AG04449 (cell line): Measurements from ENCODE around the gene GREM1.

ENCODE experiments used
- CTCF ChIA-PET: fragments of 350-600 bp; formaldehyde crosslinking; extraction: SDS; loops from one replicate; lab custom pipeline; 2021; ENCODE audit warnings: antibody characterized with exemption; lab: Yijun Ruan, JAX
- POLR2A ChIA-PET: fragments of 400-600, 350-600 bp; formaldehyde crosslinking; extraction: SDS; loops from one replicate; lab custom pipeline; 2020; ENCODE audit warnings: antibody characterized with exemption, inconsistent platforms; lab: Yijun Ruan, JAX
- DNase-seq: peaks from one replicate; pipeline ENCODE4 v3.0.0-alpha.2; 2010; ENCODE audit warnings: low read depth, low spot score
- H3K4me3 ChIP-seq: 2 replicates; pipeline ENCODE4 v1.5.1; 2011; ENCODE audit warnings: low read depth, mild to moderate bottlenecking, control low read depth, low read length
- CTCF ChIP-seq: IDR thresholded peaks from one replicate; pipeline ENCODE4 v1.5.1; 2011; ENCODE audit warnings: mild to moderate bottlenecking, moderate library complexity, low read length, control low read depth, inconsistent platforms; ENCODE audit not compliant: insufficient read depth; ENCODE audit errors: missing control alignments

Gene GREM1

GRCh38 chr15:32718821-32719716 lies 1.3 kb downstream of the GREM1 start:
- ChIA-PET CTCF (interaction anchor here (1.3 to 1.8 kb wide), 2 partner anchors 56 to 70 kb away, joined by 3 to 8 read pairs; no protein-coding TSS in a partner anchor), POLR2A (interaction anchor here (0.6 to 5.6 kb wide), 12 partner anchors 10 to 150 kb away, joined by 3 to 24 read pairs (median 4); no protein-coding TSS in a partner anchor)
- peak overlapping the region; percentile 93 for H3K4me3 ChIP-seq
- DNase-seq: no peak
- no peak for TF ChIP-seq CTCF

GRCh38 chr15:32721596-32721995 lies 3.8 kb downstream of the GREM1 start:
- DNase-seq: no peak
- ChIA-PET CTCF (interaction anchor here (1.1 to 3.5 kb wide), 9 partner anchors 11 to 73 kb away, joined by 3 to 32 read pairs (median 4); no protein-coding TSS in a partner anchor), POLR2A (interaction anchor here (0.6 to 5.6 kb wide), 13 partner anchors 14 to 292 kb away, joined by 3 to 24 read pairs (median 4); no protein-coding TSS in a partner anchor)
- no peak for TF ChIP-seq CTCF
- H3K4me3 ChIP-seq: peak overlapping the region; percentile 93

DNA sequence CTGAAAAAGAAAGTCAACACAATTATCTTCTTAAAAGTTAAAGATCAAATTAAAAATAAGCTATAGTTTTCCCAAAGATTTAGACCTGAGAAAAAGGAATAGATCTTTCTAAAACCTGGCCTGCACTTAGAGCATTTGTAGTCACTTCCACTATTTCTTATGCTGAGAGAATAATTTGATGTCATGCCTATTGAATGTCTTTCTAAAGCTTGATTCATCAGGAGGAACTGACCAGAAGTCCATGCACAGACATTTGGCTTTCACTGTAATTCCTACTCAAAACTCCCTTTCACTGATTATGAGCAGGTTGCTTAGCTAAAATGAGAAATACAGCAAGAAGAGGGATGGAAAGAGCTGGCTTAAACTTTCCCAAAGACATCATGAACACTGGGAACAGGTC lies 4.3 kb downstream of the GREM1 start:
- CTCF ChIA-PET: interaction anchor here (1.1 to 3.5 kb wide), 9 partner anchors 10 to 73 kb away, joined by 3 to 32 read pairs (median 4); no protein-coding TSS in a partner anchor
- no peak for DNase-seq
- peak overlapping the region; percentile 93 for H3K4me3 ChIP-seq
- no peak for TF ChIP-seq CTCF
- POLR2A ChIA-PET: interaction anchor here (0.8 to 5.6 kb wide), 12 partner anchors 33 to 291 kb away, joined by 3 to 24 read pairs (median 4); no protein-coding TSS in a partner anchor

DNA sequence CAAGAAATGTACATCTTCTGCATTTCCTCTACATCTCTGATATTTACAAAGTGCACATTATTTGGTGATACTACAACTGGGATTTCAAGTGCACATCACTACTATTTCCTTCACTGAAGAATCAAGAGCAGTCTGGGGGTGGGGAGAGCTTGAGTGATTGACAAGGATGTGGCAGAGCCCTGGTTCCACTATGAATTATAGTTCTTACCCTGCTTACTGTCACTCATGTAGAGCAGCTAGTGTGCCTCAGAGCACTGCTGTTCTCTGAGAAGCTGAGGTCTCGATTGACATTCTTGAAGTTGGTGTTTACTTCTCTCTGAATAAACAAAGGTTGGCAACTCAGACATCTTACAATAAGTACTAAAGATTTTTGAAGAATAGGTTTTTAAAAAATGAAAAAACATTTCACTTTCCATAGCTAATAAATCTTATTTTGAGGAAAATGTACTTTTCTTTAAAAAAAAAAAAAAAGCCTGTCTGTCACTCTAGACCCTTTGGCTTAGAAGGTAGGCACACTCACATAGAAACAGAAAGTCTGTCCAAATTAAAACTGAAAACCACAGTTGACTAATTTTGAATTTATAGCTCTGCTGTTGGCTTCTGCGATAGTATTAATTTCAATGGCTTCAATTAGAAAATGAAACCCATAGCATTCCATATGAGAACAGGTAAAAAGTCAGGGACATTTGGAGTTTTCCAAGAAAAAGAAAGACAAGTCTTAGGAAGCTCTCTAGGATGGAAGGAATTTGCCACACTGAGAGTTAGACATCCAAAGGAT lies 5.6 kb downstream of the GREM1 start:
- POLR2A ChIA-PET: interaction anchor here (0.7 to 5.6 kb wide), 11 partner anchors 12 to 138 kb away, joined by 3 to 24 read pairs (median 4); no protein-coding TSS in a partner anchor
- CTCF ChIA-PET: interaction anchor here (0.7 to 3.5 kb wide), 10 partner anchors 9 to 121 kb away, joined by 3 to 32 read pairs (median 4); no protein-coding TSS in a partner anchor
- TF ChIP-seq CTCF: no peak
- H3K4me3 ChIP-seq: no peak overlapping the region; the same call in 1 of the 2 replicates
- no peak for DNase-seq

GRCh38 chr15:32729700-32730395 lies 12.0 kb downstream of the GREM1 start:
- no peak for TF ChIP-seq CTCF
- ChIA-PET CTCF (interaction anchor here (1.5 to 1.8 kb wide), 2 partner anchors 66 to 114 kb away, joined by 3 to 9 read pairs; no protein-coding TSS in a partner anchor), POLR2A (no interaction called here)
- H3K4me3 ChIP-seq: no peak overlapping the region
- no peak for DNase-seq
